ENCODE results near the gene PPFIA1.

The PPFIA1 gene

DNA sequence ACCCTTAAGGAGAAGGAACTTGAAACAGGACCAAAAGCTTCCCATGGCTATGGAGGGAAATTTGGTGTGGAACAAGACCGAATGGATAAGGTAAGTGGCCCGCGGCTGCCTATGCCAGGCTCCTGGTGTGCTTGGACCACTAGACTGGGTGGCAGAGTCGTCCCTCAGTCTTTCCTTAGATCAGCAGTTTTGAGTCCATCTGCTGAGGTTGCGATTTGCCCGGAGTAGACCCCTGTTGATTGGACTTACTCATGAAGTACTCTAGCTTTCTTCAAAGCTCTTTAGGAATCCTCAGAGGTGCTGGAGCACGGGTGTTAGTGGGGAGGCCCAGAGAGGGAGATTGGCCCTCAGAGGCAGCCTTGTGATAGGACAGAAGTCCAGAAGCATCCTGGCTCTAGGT, 139.4 kb downstream of the PPFIA1 start:
- Histone ChIP-seq H2BK12ac (ENCODE audit: low read length) (no peak overlapping the region), H3K9me3 (ENCODE audit: insufficient read depth, low read depth, low read length) (no peaks in the 10 kb centered on the region), H2AK5ac (ENCODE audit: low read length) (no peak overlapping the region), H3K4me1 (ENCODE audit: control insufficient read depth in 1 of 2, insufficient read depth in 2 of 2, low read length in 2 of 2) (no peaks in the 10 kb centered on the region), H3K36me3 (ENCODE audit: control insufficient read depth in 1 of 2, insufficient read depth in 2 of 2, low read length in 2 of 2) (peaks cover 81 to 85% of the 10 kb centered on the region in 2 experiments), H3K4ac (ENCODE audit: low read depth, low read length) (no peak overlapping the region), H3K79me1 (ENCODE audit: low read length) (no peaks in the 10 kb centered on the region), H4K12ac (ENCODE audit: low read depth, low read length) (no peak overlapping the region), H3K27ac (ENCODE audit: low read depth, low read length) (no peak overlapping the region), H3K18ac (ENCODE audit: low read length) (no peak overlapping the region), H3K23ac (ENCODE audit: low read length) (no peak overlapping the region), H3K27me3 (ENCODE audit: insufficient read depth, low read length) (no peaks in the 10 kb centered on the region), H2AFZ (ENCODE audit: insufficient read depth, low read length, poor library complexity) (no peak overlapping the region), H4K8ac (ENCODE audit: low read depth, low read length) (no peak overlapping the region), H3K79me2 (ENCODE audit: control insufficient read depth, insufficient read depth, low read length, poor library complexity) (peaks cover 2% of the 10 kb centered on the region), H2BK120ac (ENCODE audit: insufficient read depth, low read length, poor library complexity) (no peak overlapping the region), H3K4me2 (ENCODE audit: low read length) (no peak overlapping the region), H3K14ac (ENCODE audit: low read length) (no peak overlapping the region), H2BK5ac (ENCODE audit: low read depth, low read length, poor library complexity) (no peak overlapping the region), H3K4me3 (ENCODE audit: low read depth, low read length) (no peak overlapping the region), H3K9ac (ENCODE audit: low read length) (no peak overlapping the region), H4K91ac (ENCODE audit: low read depth, low read length) (no peak overlapping the region)
- no CpG with 5 or more reads among the region's 7 CpGs for WGBS (ENCODE audit: extremely low coverage, insufficient coverage, insufficient read length)
- no peak for DNase-seq

DNA sequence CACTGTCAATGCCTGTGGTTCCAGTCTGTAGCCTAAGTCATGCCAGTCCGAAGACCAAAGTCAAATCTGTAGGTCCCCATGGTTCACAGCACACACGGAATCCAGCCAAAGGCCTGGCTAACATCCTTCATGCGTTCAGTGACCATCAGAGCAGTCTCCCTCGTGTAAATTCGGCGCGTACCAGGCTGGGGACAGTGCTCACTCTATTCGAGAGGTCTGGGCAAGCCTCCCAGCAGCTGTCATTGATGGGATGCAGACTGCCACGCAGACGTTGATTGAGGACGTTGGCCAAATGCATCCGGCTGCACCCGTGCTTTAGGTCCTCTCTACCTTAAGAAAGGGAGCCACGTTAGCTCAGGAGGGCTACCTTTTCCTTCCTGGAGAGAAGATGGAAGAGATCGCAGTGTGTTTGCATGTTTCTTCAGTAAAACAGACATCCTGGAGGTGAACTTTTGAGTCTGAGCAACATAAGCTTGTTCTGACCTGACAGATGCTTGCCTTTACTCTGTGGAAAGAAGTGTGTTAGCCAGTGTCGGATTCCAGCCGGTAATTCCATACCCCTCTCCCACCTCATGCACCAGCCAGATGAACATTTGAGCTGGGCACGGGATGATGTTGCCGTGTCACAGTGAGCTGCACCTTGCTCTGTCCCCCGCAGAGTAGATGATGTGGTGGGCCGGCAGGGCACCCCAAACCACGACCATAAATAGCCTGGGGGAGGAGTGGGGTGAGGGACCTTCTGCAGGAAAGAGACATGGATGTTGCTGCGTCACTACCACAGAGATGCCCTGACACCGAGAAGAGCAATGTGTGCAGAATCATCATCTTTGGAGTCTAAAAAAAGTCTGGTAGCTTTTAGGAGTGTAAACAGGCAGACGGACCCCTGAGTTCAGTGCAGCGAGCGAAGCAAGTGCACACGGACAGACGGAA, 140.1 kb downstream of the PPFIA1 start:
- H3K4ac ChIP-seq (ENCODE audit: low read depth, low read length), result peak overlapping the region; percentile 42
- H3K23ac ChIP-seq (ENCODE audit: low read length), result no peak overlapping the region
- no peak overlapping the region for H4K8ac ChIP-seq (ENCODE audit: low read depth, low read length)
- H3K9me3 ChIP-seq (ENCODE audit: insufficient read depth, low read depth, low read length), result no peaks in the 10 kb centered on the region
- peaks cover 85 to 87% of the 10 kb centered on the region in 2 experiments for H3K36me3 ChIP-seq (ENCODE audit: control insufficient read depth in 1 of 2, insufficient read depth in 2 of 2, low read length in 2 of 2)
- H3K27ac ChIP-seq (ENCODE audit: low read depth, low read length), result no peak overlapping the region
- no CpG with 5 or more reads among the region's 29 CpGs for WGBS (ENCODE audit: extremely low coverage, insufficient coverage, insufficient read length)
- no peak overlapping the region for H2AK5ac ChIP-seq (ENCODE audit: low read length)
- no peak overlapping the region for H3K9ac ChIP-seq (ENCODE audit: low read length)
- H4K91ac ChIP-seq (ENCODE audit: low read depth, low read length), result no peak overlapping the region
- no peak overlapping the region for H2AFZ ChIP-seq (ENCODE audit: insufficient read depth, low read length, poor library complexity)
- H3K14ac ChIP-seq (ENCODE audit: low read length), result no peak overlapping the region
- H3K4me1 ChIP-seq (ENCODE audit: control insufficient read depth in 1 of 2, insufficient read depth in 2 of 2, low read length in 2 of 2), result no peaks in the 10 kb centered on the region
- no peaks in the 10 kb centered on the region for H3K79me1 ChIP-seq (ENCODE audit: low read length)
- H3K4me2 ChIP-seq (ENCODE audit: low read length), result no peak overlapping the region
- no peak overlapping the region for H2BK12ac ChIP-seq (ENCODE audit: low read length)
- H2BK5ac ChIP-seq (ENCODE audit: low read depth, low read length, poor library complexity), result no peak overlapping the region
- H2BK120ac ChIP-seq (ENCODE audit: insufficient read depth, low read length, poor library complexity), result no peak overlapping the region
- no peaks in the 10 kb centered on the region for H3K27me3 ChIP-seq (ENCODE audit: insufficient read depth, low read length)
- no peak for DNase-seq
- no peak overlapping the region for H4K12ac ChIP-seq (ENCODE audit: low read depth, low read length)
- no peak overlapping the region for H3K18ac ChIP-seq (ENCODE audit: low read length)
- peaks cover 2% of the 10 kb centered on the region for H3K79me2 ChIP-seq (ENCODE audit: control insufficient read depth, insufficient read depth, low read length, poor library complexity)
- no peak overlapping the region for H3K4me3 ChIP-seq (ENCODE audit: low read depth, low read length)

DNA sequence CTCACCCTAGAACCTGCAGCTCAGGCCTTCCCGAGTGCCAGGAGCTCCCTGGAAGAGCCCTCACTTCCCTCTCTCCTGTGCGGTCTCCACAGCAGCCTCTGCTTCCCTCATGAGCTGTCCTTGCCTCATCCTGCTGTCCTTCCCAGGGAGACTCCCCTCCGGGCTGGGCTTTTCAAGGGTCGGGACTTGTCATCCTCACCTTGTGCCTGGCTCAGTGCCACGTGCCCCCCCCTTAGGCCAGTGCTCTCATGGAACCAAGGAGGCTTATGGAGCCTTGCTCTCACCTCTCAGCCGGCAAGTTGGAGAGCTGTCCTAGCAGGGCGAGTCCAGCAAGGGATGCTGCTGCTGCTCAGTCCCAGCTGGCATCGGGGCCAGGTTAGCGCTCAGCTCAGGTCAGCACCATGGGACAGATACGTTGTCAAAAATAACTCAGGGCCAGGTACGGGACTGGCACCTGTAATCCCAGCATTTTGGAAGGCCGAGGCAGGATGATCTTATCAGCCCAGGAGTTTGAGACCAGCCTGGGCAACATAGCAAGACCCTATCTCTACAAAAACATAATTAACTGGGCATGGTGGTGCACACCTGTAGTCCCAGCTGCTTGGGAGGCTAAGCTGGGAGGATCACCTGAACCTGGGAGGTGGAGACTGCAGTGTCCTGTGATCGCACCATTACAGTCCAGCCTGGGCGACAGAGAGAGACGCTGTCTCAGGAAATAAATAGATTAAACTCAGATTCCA, 141.4 kb downstream of the PPFIA1 start:
- Histone ChIP-seq H3K4ac (ENCODE audit: low read depth, low read length) (no peak overlapping the region), H3K23ac (ENCODE audit: low read length) (no peak overlapping the region), H2BK12ac (ENCODE audit: low read length) (no peak overlapping the region), H4K12ac (ENCODE audit: low read depth, low read length) (no peak overlapping the region), H2AFZ (ENCODE audit: insufficient read depth, low read length, poor library complexity) (no peak overlapping the region), H4K91ac (ENCODE audit: low read depth, low read length) (no peak overlapping the region), H3K27me3 (ENCODE audit: insufficient read depth, low read length) (no peaks in the 10 kb centered on the region), H3K9me3 (ENCODE audit: insufficient read depth, low read depth, low read length) (no peaks in the 10 kb centered on the region), H3K9ac (ENCODE audit: low read length) (no peak overlapping the region), H2BK120ac (ENCODE audit: insufficient read depth, low read length, poor library complexity) (no peak overlapping the region), H3K79me2 (ENCODE audit: control insufficient read depth, insufficient read depth, low read length, poor library complexity) (peaks cover 2% of the 10 kb centered on the region), H2AK5ac (ENCODE audit: low read length) (no peak overlapping the region), H2BK5ac (ENCODE audit: low read depth, low read length, poor library complexity) (no peak overlapping the region), H3K4me2 (ENCODE audit: low read length) (no peak overlapping the region), H3K14ac (ENCODE audit: low read length) (no peak overlapping the region), H4K8ac (ENCODE audit: low read depth, low read length) (no peak overlapping the region), H3K79me1 (ENCODE audit: low read length) (no peaks in the 10 kb centered on the region), H3K36me3 (ENCODE audit: control insufficient read depth in 1 of 2, insufficient read depth in 2 of 2, low read length in 2 of 2) (peaks cover 91 to 93% of the 10 kb centered on the region in 2 experiments), H3K27ac (ENCODE audit: low read depth, low read length) (no peak overlapping the region), H3K4me3 (ENCODE audit: low read depth, low read length) (no peak overlapping the region), H3K18ac (ENCODE audit: low read length) (peak overlapping the region; percentile 46), H3K4me1 (ENCODE audit: control insufficient read depth in 1 of 2, insufficient read depth in 2 of 2, low read length in 2 of 2) (no peaks in the 10 kb centered on the region)
- no peak for DNase-seq
- no CpG with 5 or more reads among the region's 15 CpGs for WGBS (ENCODE audit: extremely low coverage, insufficient coverage, insufficient read length)

DNA sequence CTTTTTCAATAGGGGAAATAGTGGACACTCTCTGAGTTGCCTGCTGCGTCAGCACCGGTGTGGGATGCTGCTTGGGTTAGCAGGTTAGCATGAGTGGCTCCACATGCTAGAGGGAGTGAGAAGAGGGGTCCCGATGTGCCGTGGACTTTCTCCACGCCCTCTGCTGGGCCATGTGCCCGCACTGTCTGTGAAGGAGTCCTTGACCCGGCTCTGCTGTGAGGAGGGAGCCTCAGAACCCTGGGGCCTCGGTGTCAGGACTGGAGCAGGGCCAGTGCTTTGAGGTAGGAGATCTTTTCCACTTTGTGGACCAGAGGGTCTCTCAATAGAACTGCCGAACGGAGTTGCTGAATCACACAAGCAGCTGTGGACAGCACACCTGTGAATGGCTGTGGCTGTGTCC, 142.7 kb downstream of the PPFIA1 start:
- no peak overlapping the region for H3K18ac ChIP-seq (ENCODE audit: low read length)
- no peak overlapping the region for H3K4ac ChIP-seq (ENCODE audit: low read depth, low read length)
- H4K8ac ChIP-seq (ENCODE audit: low read depth, low read length), result no peak overlapping the region
- no peaks in the 10 kb centered on the region for H3K79me1 ChIP-seq (ENCODE audit: low read length)
- H3K79me2 ChIP-seq (ENCODE audit: control insufficient read depth, insufficient read depth, low read length, poor library complexity), result no peaks in the 10 kb centered on the region
- no peak overlapping the region for H2BK12ac ChIP-seq (ENCODE audit: low read length)
- H2BK120ac ChIP-seq (ENCODE audit: insufficient read depth, low read length, poor library complexity), result no peak overlapping the region
- H3K23ac ChIP-seq (ENCODE audit: low read length), result no peak overlapping the region
- no peaks in the 10 kb centered on the region for H3K27me3 ChIP-seq (ENCODE audit: insufficient read depth, low read length)
- H3K36me3 ChIP-seq (ENCODE audit: control insufficient read depth in 1 of 2, insufficient read depth in 2 of 2, low read length in 2 of 2), result peaks cover 92 to 94% of the 10 kb centered on the region in 2 experiments
- H4K91ac ChIP-seq (ENCODE audit: low read depth, low read length), result no peak overlapping the region
- no peak overlapping the region for H2AK5ac ChIP-seq (ENCODE audit: low read length)
- H2AFZ ChIP-seq (ENCODE audit: insufficient read depth, low read length, poor library complexity), result no peak overlapping the region
- no peak overlapping the region for H3K4me2 ChIP-seq (ENCODE audit: low read length)
- H4K12ac ChIP-seq (ENCODE audit: low read depth, low read length), result no peak overlapping the region
- H3K9me3 ChIP-seq (ENCODE audit: insufficient read depth, low read depth, low read length), result no peaks in the 10 kb centered on the region
- no CpG with 5 or more reads among the region's 10 CpGs for WGBS (ENCODE audit: extremely low coverage, insufficient coverage, insufficient read length)
- H3K4me3 ChIP-seq (ENCODE audit: low read depth, low read length), result no peak overlapping the region
- no peak overlapping the region for H3K9ac ChIP-seq (ENCODE audit: low read length)
- DNase-seq, result no peak
- no peaks in the 10 kb centered on the region for H3K4me1 ChIP-seq (ENCODE audit: control insufficient read depth in 1 of 2, insufficient read depth in 2 of 2, low read length in 2 of 2)
- H3K14ac ChIP-seq (ENCODE audit: low read length), result no peak overlapping the region
- no peak overlapping the region for H2BK5ac ChIP-seq (ENCODE audit: low read depth, low read length, poor library complexity)
- no peak overlapping the region for H3K27ac ChIP-seq (ENCODE audit: low read depth, low read length)

Measured in trophoblast cell (in vitro differentiated cells and primary cell).